ENCODE measurements around the gene AATK.

The AATK gene

GRCh38 chr17:81128338-81128737, 37.7 kb downstream of the AATK start:
- no peak for DNase-seq (ENCODE audit: low read depth in 2 of 2)

GRCh38 chr17:81127526-81128177, 38.4 kb downstream of the AATK start:
- no peak for DNase-seq (ENCODE audit: low read depth in 2 of 2)

- DNase-seq (ENCODE audit: low read depth in 2 of 2): no peak
These were observed 38.9 kb downstream of the AATK start for GRCh38 chr17:81127133-81127455.

- DNase-seq (ENCODE audit: low read depth in 2 of 2): no peak
These were observed 39.5 kb downstream of the AATK start for GRCh38 chr17:81126281-81127132.

GRCh38 chr17:81125573-81126081, 40.4 kb downstream of the AATK start:
- DNase-seq (ENCODE audit: low read depth in 2 of 2): no peak

GRCh38 chr17:81124377-81124776, 41.6 kb downstream of the AATK start:
- DNase-seq (ENCODE audit: low read depth in 2 of 2): no peak

GRCh38 chr17:81123052-81124048, 42.7 kb downstream of the AATK start:
- no peak for DNase-seq (ENCODE audit: low read depth in 2 of 2)

- DNase-seq (ENCODE audit: low read depth in 2 of 2): no peak
These were observed 43.9 kb downstream of the AATK start for GRCh38 chr17:81121841-81122733.

- no peak for DNase-seq (ENCODE audit: low read depth in 2 of 2)
These were observed 45.1 kb downstream of the AATK start for GRCh38 chr17:81120695-81121621.

GRCh38 chr17:81120149-81120484, 45.9 kb downstream of the AATK start:
- no peak for DNase-seq (ENCODE audit: low read depth in 2 of 2)

- peak; percentile 78 to 82 for DNase-seq (ENCODE audit: low read depth in 2 of 2)
These were observed 46.5 kb downstream of the AATK start for GRCh38 chr17:81119223-81120148.

- DNase-seq (ENCODE audit: low read depth in 2 of 2): no peak
These were observed 47.5 kb downstream of the AATK start for GRCh38 chr17:81118308-81119221.

- no peak for DNase-seq (ENCODE audit: low read depth in 2 of 2)
These were observed 48.3 kb downstream of the AATK start for GRCh38 chr17:81117672-81118198.

- no peak for DNase-seq (ENCODE audit: low read depth in 2 of 2)
These were observed 49.3 kb downstream of the AATK start for GRCh38 chr17:81116704-81117103.

- DNase-seq (ENCODE audit: low read depth in 2 of 2): no peak
These were observed 50.1 kb downstream of the AATK start for GRCh38 chr17:81115749-81116464.

- DNase-seq (ENCODE audit: low read depth in 2 of 2): no peak
These were observed 50.8 kb downstream of the AATK start for GRCh38 chr17:81115219-81115618.

Data from stimulated activated CD8-positive, alpha-beta memory T cell treated with anti-CD3 and anti-CD28 coated beads, Interleukin-2, amount 100 ng/mL, for 48 hours (primary cell).